Brain microvascular endothelial cell (primary cell): ENCODE measurements around the gene PATZ1.

Source experiments
- DNase-seq: peaks from one replicate; pipeline ENCODE4 v3.0.0-alpha.2; 2020
- H3K27ac ChIP-seq: fragments of 250-450 bp; sonication (Bioruptor Pico); 2 replicates; pipeline ENCODE4 v1.5.1; 2020; ENCODE audit warnings: mild to moderate bottlenecking, moderate library complexity
- H3K27me3 ChIP-seq: fragments of 250-450 bp; sonication (Bioruptor Pico); replicated peaks from 2 replicates; pipeline ENCODE4 v1.5.1; 2020; ENCODE audit warnings: mild to moderate bottlenecking
- H3K36me3 ChIP-seq: fragments of 250-450 bp; sonication (Bioruptor Pico); replicated peaks from 2 replicates; pipeline ENCODE4 v1.5.1; 2020; ENCODE audit warnings: mild to moderate bottlenecking
- H3K4me3 ChIP-seq: 2 replicates; pipeline ENCODE4 v1.5.1; 2011; ENCODE audit warnings: low read depth, mild to moderate bottlenecking, control low read depth, low read length, moderate library complexity
- CTCF ChIP-seq: IDR thresholded peaks from 2 replicates; pipeline ENCODE4 v1.5.1; 2011; ENCODE audit warnings: low read depth, mild to moderate bottlenecking, moderate library complexity, low read length, control low read depth, inconsistent platforms; ENCODE audit errors: missing control alignments
- in situ Hi-C: cut with HindIII; loops from 2 replicates; pipeline ENCODE4 v1.10.0; 2017; ENCODE audit warnings: low sequenced_read_pairs, low pct_ligation_motif_present

Gene PATZ1

GRCh38 chr22:31289344-31289743 lies 56.8 kb downstream of the PATZ1 start:
- no peak for TF ChIP-seq CTCF
- no peak for DNase-seq
- Histone ChIP-seq H3K4me3 (no peak overlapping the region), H3K27me3 (no peaks in the 10 kb centered on the region), H3K27ac (no peak overlapping the region), H3K36me3 (peaks cover 2% of the 10 kb centered on the region)
- in situ Hi-C loops, result no loop called here

GRCh38 chr22:31288496-31289240 lies 57.5 kb downstream of the PATZ1 start:
- DNase-seq, result no peak
- in situ Hi-C loops, result no loop called here
- Histone ChIP-seq H3K27ac (no peak overlapping the region), H3K27me3 (no peaks in the 10 kb centered on the region), H3K4me3 (no peak overlapping the region), H3K36me3 (peaks cover 2% of the 10 kb centered on the region)
- TF ChIP-seq CTCF, result no peak

- TF ChIP-seq CTCF, result no peak
- H3K27ac ChIP-seq, result no peak overlapping the region
- no peaks in the 10 kb centered on the region for H3K27me3 ChIP-seq
- no peak for DNase-seq
- H3K4me3 ChIP-seq, result no peak overlapping the region
- in situ Hi-C loops, result no loop called here
- H3K36me3 ChIP-seq, result peaks cover 2% of the 10 kb centered on the region
These were observed 58.2 kb downstream of the PATZ1 start for GRCh38 chr22:31287818-31288495.

GRCh38 chr22:31286360-31287255 lies 59.5 kb downstream of the PATZ1 start:
- in situ Hi-C loops, result no loop called here
- TF ChIP-seq CTCF, result no peak
- DNase-seq, result no peak
- no peak overlapping the region for H3K27ac ChIP-seq
- no peak overlapping the region for H3K4me3 ChIP-seq
- H3K36me3 ChIP-seq, result peaks cover 2% of the 10 kb centered on the region
- H3K27me3 ChIP-seq, result no peaks in the 10 kb centered on the region

- DNase-seq, result no peak
- Histone ChIP-seq H3K36me3 (peaks cover 7% of the 10 kb centered on the region), H3K4me3 (no peak overlapping the region), H3K27me3 (no peaks in the 10 kb centered on the region), H3K27ac (no peak overlapping the region)
- TF ChIP-seq CTCF, result no peak
- in situ Hi-C loops, result no loop called here
These were observed 61.6 kb downstream of the PATZ1 start for GRCh38 chr22:31284281-31285155.
